Lower leg skin (tissue), 3 donors: Measurements from ENCODE around the gene HSPG2.

ENCODE experiments used
- CTCF ChIP-seq, 3 donors: fragments of 450-650 bp; IDR thresholded peaks; one replicate each; pipeline ENCODE4 v1.5.1; 2016; ENCODE audit warnings: antibody characterized with exemption in 3 of 3, mild to moderate bottlenecking in 3 of 3, moderate library complexity in 2 of 3
- POLR2A ChIP-seq, 2 donors: fragments of 450-650 bp; IDR thresholded peaks; one replicate each; pipeline ENCODE4 v1.6.1; 2016 to 2017; ENCODE audit warnings: antibody characterized with exemption in 2 of 2, mild to moderate bottlenecking in 1 of 2, moderate library complexity in 1 of 2

- TF ChIP-seq CTCF (IDR thresholded peaks at IDR 0.05) (no peak), POLR2A (IDR thresholded peaks at IDR 0.05) (no peak)
Measured at GRCh38 chr1:21775550-21775914, 161.6 kb downstream of the HSPG2 start.
